ENCODE data around the gene KCTD16.

- TF ChIP-seq ZNF384 (IDR thresholded peaks at IDR 0.05) (no peak), SUZ12 (IDR thresholded peaks at IDR 0.05) (no peak), SP1 (IDR thresholded peaks at IDR 0.05) (no peak), BHLHE40 (IDR thresholded peaks at IDR 0.05; ENCODE audit: borderline replicate concordance) (no peak), HDGF (IDR thresholded peaks at IDR 0.05; ENCODE audit: borderline replicate concordance) (no peak), TARDBP (IDR thresholded peaks at IDR 0.05) (no peak), FOXM1 (IDR thresholded peaks at IDR 0.05; ENCODE audit: borderline replicate concordance) (no peak), FOXA1 (IDR thresholded peaks at IDR 0.05) (no peak), NFRKB (IDR thresholded peaks at IDR 0.05) (no peak), LEF1 (IDR thresholded peaks at IDR 0.05; ENCODE audit: borderline replicate concordance) (no peak), ELF4 (IDR thresholded peaks at IDR 0.05) (no peak), ARNT (IDR thresholded peaks at IDR 0.05) (no peak)
- TF ChIP-seq, protein P1, sequence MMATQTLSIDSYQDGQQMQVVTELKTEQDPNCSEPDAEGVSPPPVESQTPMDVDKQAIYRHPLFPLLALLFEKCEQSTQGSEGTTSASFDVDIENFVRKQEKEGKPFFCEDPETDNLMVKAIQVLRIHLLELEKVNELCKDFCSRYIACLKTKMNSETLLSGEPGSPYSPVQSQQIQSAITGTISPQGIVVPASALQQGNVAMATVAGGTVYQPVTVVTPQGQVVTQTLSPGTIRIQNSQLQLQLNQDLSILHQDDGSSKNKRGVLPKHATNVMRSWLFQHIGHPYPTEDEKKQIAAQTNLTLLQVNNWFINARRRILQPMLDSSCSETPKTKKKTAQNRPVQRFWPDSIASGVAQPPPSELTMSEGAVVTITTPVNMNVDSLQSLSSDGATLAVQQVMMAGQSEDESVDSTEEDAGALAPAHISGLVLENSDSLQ (IDR thresholded peaks at IDR 0.05): no peak
Measured at GRCh38 chr5:144429405-144429804, 258.7 kb downstream of the KCTD16 start.
